IPS-18c (cell line): Measurements from ENCODE around the gene CD248.
"Not testable (repeated sequence)": the region's sequence is repeated elsewhere in the genome, so short reads cannot be mapped to it uniquely, and the experiment has no call there.

Source experiments
- H3K4me3 ChIP-seq: 2 replicates; pipeline ENCODE4 v1.7.0; 2013; ENCODE audit warnings: low read depth, mild to moderate bottlenecking, low read length, moderate library complexity; ENCODE audit not compliant: insufficient read depth
- H3K9me3 ChIP-seq: one replicate; pipeline ENCODE4 v1.6.1; 2013; ENCODE audit warnings: mild to moderate bottlenecking, low read length, moderate library complexity; ENCODE audit not compliant: control insufficient read depth, insufficient read depth

CD248 gene

DNA sequence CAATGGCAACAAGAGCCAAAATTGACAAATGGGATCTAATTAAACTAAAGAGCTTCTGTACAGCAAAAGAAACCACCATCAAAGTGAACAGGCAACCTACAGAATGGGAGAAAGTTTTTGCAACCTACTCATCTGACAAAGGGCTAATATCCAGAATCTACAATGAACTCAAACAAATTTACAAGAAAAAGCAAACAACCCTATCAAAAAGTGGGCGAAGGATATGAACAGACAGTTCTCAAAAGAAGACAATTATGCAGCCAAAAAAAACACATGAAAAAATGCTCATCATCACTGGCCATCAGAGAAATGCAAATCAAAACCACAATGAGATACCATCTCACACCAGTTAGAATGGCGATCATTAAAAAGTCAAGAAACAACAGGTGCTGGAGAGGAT is 3.4 kb upstream of the CD248 start:
- not testable (repeated sequence) for H3K4me3 ChIP-seq

DNA sequence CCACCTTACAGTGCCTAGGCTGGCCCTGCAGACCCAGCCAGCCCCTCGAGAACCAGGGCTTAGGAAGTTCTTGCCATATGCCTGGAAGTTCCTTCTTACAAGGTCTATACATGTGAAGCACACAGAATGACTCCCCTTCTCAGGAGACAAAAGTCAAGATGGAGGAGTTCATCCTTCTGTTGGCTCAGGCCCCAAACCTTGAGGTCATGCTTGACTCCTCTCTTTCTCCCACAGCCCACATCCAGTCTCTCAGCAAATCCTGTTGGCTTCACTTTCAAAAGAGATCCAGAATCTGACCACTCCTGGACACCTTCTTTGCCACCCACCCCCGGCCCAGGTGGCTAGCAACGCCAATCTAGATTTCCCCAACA is 1.7 kb upstream of the CD248 start:
- Histone ChIP-seq H3K4me3 (no peak overlapping the region), H3K9me3 (no peaks in the 10 kb centered on the region)

More for the DNA sequence above, 3.4 kb upstream of the CD248 start:
- not testable (repeated sequence) for H3K9me3 ChIP-seq

DNA sequence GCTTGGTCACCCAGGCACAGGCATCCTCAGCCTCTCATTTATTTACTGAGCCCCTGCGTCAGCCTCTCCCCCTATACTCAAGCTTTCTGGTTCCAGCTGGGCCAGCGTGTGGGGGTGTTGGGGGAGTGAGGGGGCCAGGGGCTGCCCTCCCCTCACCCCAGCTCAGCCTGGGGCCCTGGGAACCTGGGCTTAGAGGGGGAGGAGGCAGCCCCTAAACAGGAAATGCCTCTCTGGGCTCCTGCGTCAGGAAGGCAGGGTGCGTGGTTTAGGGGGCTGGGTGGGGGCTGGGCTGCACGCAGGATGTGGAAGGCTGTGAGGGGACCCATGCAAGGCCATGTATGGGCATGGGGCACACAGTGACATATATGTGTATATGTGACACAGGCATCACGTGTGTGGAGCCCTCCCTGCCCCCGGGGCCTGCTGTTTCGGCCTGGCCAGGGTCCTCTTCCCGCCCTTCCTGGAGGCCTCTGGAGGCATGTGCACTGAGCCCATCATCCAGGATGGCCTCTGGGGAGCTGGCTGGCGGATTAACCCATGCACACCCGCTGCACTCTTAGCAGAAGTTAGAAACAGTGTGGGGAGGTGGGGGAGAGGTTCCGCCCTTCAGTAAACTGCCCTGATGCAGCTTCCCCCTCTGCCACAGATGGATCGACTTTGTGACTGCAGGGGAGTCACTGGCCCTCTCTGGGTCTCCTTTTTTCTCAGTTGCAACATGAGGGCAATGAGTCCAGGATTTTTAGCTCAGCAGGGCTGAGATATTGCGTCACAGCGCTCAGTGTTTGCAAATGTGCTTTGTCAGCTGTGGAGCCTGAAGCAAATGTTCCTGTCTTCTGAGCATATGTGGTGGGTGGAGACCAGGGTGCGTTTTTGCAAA is 1.1 kb upstream of the CD248 start:
- Histone ChIP-seq H3K4me3 (no peak overlapping the region), H3K9me3 (no peaks in the 10 kb centered on the region)

DNA sequence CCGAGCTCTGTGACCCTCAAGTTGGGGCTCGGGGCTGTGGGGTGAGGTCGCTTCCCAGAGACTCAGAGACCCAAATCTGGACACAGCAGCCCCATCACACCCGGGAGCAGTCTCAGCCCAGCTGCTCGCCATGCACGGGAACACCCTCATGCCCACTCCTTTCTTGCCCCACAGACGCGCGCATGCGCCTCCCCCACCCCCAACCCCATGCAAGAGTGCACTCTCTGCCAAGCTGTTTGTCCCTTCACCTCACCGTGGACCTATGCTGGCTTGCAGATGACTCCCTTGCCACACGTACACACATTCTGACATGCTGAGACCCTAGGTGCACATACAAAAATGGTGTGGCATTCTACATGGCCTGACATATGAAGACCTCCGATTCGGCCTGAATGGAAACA is 478 bp upstream of the CD248 start:
- Histone ChIP-seq H3K4me3 (no peak overlapping the region), H3K9me3 (no peaks in the 10 kb centered on the region)

DNA sequence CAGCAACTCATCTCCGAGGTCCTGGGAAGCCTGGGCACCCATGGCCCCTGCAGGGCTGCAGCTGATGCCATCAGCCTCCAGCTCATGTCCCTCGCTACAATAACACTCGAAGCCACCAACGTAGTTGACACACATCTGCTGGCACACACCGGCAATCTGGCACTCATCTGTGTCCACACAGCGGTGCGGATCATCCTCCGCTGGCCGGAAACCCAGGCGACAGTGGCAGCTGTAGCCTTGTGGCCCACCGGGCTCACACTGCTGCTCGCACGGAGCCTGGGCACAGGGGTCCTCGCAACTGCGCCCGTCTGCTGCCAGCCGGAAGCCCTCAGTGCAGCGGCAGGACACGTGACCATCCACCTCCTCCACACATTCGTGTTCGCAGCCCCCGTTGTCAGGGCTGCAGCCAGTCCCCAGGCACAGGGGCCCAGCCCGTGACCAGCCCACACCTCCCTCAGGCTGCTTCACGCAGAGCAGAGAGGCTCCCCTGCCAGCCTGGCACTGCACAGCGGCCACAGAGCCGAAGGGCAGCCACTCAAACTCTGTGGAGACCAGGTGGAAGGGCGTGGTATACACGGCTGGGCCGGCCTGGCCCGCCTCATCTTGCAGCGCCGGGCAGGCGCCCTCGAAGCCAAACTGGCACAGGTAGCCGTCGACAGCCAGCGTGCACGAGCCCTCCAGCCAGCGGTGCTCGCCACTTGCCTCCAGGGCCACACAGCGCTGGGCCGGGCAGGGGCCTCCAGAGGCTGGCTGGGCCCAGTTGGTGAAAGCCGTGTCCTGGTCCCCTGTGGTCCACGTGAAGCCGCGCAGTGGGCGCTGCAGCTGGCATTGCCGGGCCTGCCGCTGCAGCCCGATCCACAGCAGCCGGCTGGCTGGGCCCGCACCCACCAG is 678 bp downstream of the CD248 start:
- no peaks in the 10 kb centered on the region for H3K9me3 ChIP-seq
- no peak overlapping the region for H3K4me3 ChIP-seq

DNA sequence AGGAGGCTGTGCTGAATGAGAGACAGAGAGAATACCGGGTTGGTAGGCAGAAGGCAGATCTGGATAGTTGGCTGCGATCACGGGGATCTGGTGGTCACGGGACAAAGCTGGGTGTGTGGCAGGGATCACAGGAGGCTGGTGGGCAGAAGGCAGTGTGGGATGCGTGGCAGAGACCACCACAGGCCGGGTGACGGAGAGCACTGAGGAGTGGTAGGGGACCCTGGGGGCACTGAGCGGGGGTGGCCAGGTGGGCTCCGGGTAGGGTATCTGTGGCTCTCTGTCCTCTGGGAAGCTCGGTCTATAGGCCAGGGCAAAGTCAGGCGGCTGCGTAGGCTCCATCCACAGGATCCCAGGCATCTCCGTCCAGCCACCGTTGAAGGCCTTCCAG is 1.4 kb downstream of the CD248 start:
- H3K9me3 ChIP-seq, result no peaks in the 10 kb centered on the region
- H3K4me3 ChIP-seq, result no peak overlapping the region

DNA sequence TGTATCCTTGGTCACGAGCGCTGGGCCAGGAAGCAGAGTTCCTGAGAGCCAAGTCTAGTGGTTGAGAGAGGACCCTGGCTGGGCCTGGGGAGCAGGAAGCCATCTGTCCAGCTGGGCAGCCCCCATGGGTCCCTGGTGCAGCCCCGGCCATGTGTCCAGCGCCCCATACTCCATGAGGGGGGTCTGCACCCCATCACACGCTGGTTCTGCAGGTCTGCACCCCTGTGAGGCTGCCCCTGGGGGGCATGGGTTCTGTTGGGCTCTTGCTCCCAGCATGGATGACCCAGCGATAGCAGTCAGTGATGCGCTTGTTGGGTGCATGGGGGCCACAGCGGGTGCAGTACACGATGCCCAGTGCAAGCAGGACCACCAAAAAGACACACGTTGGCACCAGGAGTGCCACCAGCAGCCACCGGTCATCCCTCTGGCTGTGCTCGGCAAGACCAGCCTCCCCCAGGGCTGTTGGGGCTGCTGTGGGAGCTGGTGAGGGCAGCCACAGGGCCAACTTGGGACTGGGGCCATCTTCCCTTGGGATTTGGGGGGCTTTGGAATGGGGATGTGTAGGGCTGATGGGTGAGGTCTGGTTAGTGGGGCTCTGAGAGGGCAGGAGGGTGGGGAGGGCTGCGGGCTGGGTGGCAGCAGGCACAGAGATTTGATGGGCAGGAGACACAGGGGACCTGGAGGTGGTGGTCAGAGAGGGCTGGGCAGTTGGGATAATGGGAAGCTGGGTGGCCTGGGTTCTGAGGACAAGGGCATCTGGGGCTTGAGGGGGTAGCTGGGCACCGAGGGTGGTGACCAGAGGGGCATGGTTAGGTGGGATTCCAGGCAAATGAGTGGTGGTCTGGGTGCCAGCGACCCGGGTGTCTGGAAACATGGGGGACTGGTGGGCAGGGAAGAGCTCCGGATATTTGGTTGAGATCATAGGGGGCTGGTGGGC is 2.0 kb downstream of the CD248 start:
- H3K4me3 ChIP-seq, result no peak overlapping the region
- H3K9me3 ChIP-seq, result no peaks in the 10 kb centered on the region

DNA sequence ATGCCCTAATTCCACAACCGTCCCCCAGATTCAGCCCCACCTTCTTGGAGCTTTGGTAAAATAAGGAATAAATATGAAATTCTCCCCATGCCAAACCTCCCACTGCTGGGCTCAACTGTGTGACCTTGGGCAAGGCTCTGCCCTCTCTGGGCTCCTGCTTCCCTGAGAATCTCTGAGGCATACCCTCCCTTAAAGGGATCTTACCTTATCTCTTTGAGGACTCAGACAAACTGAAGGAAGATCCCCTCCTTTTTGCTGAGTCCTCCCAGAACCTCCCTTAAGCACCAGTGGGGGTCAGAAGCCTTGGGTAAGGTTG is 2.7 kb downstream of the CD248 start:
- H3K4me3 ChIP-seq, result no peak overlapping the region
- no peaks in the 10 kb centered on the region for H3K9me3 ChIP-seq

DNA sequence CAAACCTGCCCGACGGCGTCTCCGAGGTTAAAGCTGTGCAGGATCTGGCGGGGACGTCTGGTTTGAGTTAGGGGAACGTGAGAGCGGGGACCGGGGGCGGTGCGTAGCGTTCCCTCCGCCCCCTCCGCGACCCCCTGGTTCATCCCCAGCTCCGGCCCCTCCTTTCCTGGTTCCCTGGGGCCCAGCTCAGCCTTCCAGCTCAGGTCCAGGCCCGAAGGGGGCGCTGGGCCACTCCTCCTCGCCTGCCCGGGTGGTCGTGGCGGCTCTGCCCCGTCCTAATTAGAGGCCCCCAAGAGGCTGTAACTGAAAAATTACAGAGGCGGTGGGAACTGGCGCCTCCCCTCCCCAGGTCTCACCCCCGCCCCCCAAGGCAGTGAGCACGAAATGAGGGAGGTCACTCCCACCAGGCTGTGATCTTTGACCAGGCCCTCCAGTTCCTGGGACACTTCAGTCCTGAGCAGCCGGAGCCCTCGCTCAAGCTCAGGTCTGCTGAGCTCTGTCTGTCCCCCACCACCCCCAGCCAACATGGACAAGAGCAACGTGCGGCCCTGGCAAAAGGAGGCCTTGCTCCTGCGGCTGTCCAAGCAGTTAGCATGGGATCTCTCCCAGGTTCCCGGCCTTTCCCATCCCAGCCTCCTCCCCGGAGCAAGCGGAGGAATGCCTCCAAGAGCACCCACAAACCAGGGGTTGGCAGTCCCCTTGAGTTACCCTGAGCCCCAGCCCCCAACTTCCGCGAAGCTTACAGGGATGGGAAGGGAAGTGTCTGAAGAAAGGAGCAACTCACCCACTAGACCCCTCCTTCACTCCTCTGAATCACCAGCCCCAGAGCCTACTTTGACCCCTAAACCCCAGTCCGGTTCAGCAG is 3.3 kb downstream of the CD248 start:
- Histone ChIP-seq H3K9me3 (no peaks in the 10 kb centered on the region), H3K4me3 (peak overlapping the region; percentile 46)

DNA sequence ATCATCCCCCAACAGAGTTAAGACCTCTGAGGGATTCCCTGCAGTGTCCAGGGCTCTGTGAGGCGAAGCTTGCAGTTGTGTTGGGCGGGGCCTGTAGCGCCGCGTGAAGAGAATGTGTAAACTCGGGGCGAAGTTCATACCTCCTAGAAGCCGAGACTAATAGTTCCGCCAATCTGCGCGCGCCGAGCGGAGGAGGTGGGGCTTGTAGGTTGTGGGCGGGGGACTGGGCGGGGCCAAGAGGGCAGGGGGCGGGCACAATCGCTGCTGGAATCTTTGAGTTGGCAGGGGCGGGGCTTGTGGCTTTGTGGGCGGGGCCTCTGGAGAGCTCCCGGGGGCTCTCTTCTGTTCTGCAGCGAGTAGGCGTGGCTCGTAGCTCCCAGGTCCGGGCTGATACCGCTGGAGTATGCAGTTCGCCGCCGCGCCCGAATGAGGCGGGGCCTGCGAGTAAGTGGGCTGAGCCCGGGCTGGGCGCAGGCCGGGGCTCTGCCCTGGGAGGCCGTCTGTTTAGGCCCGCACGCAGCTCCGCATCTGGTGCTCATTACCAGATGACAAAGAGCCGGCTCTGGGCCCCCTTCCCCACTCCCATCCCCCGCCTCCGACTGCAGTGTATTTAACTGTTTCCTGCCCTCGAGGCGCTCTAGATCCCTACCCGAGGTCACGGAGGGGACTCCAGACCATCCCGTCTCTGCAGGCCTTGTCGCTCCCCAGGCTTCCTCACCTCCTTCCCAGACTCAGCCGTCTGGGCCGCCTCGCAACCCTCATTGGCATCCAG is 4.1 kb downstream of the CD248 start:
- Histone ChIP-seq H3K4me3 (peak overlapping the region; percentile 78), H3K9me3 (no peaks in the 10 kb centered on the region)

DNA sequence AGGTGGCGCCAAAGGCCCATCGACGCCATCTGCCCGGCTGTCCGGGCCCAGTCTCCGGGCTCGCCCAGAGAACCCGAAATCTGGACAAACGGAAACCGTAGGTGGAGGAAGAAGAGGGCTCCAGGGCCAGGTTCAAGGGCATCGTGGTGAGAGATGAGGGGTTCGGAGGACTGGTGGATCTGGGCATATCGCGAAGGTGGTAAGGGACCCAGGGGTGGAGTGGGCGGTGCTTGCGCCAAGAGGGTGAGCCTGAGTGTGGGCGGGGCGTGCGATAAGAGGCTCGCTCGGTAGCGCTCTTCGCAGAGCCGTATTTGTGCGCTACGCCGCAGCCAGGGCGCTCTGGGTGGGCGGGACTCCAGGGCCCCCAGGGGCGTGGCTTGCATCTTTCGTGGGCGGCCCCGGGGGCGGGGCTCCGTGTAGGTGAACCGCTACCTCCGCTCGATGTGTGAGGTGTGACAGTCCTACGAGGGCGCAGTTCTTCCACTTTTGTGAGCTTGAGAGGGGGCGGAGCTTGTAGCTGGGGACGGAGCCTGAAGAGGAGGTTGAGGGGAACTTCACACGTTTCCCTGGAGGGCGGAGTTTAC is 4.8 kb downstream of the CD248 start:
- Histone ChIP-seq H3K9me3 (no peaks in the 10 kb centered on the region), H3K4me3 (peak overlapping the region; percentile 78)

DNA sequence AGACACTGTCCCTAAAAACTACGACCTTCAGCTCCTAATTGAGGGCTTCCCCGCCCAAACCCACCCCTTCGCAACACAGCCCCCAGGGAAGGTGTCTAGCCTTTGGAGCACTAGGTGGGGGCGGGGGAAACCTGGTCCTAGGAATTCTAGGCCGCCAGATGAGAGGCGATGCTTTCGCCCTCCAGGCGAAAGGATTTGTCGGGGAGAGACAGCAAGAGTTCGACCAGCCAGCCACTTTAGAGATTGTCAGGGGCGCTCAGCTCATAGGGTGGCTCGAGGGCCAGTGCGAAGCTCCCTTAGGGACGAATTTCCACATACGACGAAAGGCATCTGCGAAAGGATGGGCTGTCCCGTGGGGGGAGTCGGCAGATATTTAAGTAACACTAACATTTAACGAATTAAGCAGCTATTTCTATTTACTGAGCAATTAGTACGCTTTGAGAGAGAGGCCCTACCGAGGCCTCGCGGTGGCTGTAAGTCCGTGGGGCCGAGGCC is 5.3 kb downstream of the CD248 start:
- Histone ChIP-seq H3K4me3 (peak overlapping the region; percentile 78), H3K9me3 (no peaks in the 10 kb centered on the region)

DNA sequence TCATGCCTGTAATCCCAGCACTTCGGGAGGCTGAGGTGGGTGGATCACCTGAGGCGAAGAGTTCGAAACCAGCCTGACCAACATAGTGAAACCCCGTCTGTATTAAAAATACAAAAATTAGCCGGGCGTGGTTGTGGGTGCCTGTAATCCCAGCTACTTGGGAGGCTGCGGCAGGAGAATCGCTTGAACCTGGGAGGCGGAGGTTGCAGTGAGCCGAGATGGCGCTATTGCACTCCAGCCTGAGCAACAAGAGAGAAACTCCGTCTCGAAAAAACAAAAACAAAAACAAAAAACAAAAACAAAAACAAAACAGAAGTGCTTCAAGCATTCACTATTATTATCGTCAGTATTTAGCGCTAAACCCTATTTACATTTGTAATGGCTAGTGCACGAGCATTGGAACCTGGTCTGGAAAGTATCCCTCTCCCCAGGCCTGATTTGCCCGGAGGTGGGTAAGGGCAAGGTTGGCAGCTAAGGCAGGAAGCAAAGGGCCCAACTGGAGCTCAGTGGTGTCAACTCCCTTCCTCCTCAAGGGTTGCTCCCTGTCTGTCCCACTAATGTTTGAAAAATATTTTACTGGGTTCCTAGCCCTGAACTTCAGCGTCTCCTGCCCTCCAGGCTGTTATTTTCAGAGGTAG is 5.9 kb downstream of the CD248 start:
- H3K9me3 ChIP-seq, H3K4me3 ChIP-seq: not testable (repeated sequence)

DNA sequence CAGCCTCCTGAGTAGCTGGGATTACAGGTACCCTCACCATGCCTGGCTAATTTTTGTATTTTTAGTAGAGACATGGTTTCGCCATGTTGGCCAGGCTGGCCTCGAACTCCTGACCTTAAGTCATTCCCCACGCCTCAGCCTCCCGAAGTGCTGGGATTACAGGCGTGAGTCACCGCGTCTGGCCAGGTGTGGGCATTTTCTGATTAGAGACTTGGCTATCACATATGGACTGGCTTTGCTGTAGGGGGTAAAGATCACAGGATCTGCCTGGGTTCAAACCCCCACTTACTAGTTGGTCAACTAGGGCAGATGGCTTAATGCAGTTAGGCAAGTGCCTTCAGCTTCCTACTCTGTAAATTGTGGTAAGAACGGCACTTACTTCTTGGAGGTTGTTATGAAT is 6.5 kb downstream of the CD248 start:
- Histone ChIP-seq H3K4me3 (no peak overlapping the region), H3K9me3 (no peaks in the 10 kb centered on the region)

DNA sequence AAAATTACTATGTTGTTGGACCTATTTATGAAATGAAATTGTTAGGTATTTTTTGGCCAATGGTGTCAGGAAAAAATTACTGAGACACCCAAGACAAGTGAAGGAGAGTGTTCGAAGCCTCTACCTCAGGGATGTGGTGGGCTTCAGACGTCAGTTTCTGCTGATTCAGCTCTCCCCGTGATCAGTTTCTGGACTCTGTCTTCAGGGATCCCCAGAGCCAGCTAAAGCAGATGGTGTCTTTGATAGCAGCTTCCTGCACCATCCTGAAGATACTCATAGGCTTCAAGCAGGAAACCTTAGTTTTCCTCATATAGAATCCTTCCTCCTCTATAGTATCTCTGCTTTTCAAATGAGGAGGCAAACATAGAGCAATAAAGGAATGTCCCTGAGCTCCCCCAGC is 7.4 kb downstream of the CD248 start:
- Histone ChIP-seq H3K4me3 (no peak overlapping the region), H3K9me3 (no peaks in the 10 kb centered on the region)
